Colon (tissue), 2 donors: Measurements from ENCODE around the gene MYO5B.
A peak's percentile ranks its signal among the peaks of the same experiment; 100 is the strongest.

Source experiments
- FAIRE-seq: peaks from 2 replicates; lab custom pipeline; 2012; peaks lifted over from hg19 to GRCh38; lab: Jason Lieb, UNC
- donor health status: control.
- donor health status: control.

MYO5B gene

GRCh38 chr18:49967636-49968313 lies 227.2 kb downstream of the MYO5B start:
- FAIRE-seq, result no peak

DNA sequence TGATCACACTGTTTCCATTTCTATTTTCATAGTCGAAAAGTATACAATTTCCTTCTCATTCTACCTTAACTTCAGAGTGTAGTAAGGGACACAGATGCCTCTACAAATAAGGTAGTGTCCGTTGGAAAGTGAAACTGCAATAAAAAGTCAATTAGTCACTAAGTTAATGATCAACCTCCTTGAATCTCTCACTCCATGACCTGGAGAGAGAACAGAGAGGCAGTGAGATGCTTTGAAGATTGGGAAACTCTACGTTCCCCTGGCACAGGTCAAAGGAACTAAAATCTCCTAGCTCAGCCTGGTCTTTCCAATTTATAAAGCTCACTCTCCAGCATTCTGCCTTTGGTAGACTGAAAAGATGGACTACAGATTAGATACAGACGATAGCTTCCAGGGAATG lies 227.8 kb downstream of the MYO5B start:
- FAIRE-seq, result peak; percentile 24

GRCh38 chr18:49966090-49966489 lies 228.9 kb downstream of the MYO5B start:
- no peak for FAIRE-seq

GRCh38 chr18:49963217-49963616 lies 231.7 kb downstream of the MYO5B start:
- no peak for FAIRE-seq

GRCh38 chr18:49961271-49961670 lies 233.7 kb downstream of the MYO5B start:
- no peak for FAIRE-seq

GRCh38 chr18:49960376-49960775 lies 234.6 kb downstream of the MYO5B start:
- FAIRE-seq, result no peak

GRCh38 chr18:49959176-49959575 lies 235.8 kb downstream of the MYO5B start:
- FAIRE-seq, result no peak

- no peak for FAIRE-seq
Measured at GRCh38 chr18:49955263-49955662, 239.7 kb downstream of the MYO5B start.

GRCh38 chr18:49953391-49953790 lies 241.6 kb downstream of the MYO5B start:
- FAIRE-seq, result no peak

DNA sequence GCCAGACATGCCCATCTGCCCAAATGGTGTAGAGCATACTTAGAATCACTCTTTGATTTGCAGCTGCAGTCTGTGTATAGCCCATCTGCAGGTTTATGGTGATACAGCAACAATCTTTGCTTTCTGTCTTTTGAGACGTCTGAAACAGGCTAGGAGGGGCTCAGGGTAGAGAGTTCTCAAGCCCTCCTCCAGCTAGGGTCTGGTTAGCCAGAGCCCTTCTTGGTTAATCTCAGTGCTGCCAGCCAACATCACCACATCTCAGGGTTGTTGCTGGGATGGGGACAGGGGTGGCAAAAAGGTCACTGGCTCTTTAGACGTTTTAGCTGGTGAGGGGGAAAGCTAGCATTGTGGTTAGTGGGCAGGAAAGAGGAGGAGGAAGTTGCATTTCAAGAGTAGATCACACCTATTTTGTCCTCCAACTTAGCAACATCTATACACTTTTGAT lies 245.0 kb downstream of the MYO5B start:
- FAIRE-seq, result no peak

GRCh38 chr18:49948975-49949374 lies 246.0 kb downstream of the MYO5B start:
- no peak for FAIRE-seq

DNA sequence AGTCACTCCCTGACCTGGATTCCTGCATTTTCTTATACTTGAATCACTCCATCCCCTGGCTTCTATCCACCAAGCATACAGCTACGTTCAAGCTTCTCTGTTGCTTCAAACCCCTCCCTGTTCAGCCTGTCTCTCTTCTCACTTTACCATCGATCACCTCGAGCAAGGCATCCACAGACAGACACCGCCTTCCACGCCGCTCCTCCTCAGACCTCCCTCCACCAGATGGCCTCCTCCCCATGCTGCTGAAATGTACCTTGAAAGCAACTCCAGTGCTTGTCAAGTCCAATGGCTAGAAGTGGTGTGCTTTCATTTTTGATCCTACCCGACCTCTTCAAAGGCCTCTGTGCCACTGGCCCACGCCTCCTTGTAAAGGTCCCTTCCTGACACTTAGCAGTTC lies 250.3 kb downstream of the MYO5B start:
- no peak for FAIRE-seq

DNA sequence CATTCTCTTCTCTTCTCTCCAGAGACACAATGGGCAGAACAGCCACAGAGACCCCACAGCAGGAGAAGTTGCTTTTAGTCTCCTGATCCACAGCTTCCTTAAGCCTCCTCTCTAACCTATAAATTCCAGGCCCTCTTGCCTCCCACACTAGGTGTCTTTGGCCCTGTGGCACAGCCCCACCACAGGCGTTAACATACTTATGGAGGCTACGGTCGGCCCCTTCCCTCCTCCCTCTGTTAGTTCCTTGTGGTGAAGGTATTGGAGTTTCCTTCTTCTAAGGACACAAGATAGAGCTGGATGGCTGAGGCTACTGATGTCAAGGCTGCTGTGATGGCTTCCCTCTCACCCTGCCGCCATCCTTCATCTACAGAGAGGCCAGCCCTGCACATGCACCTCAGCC lies 258.1 kb downstream of the MYO5B start:
- FAIRE-seq, result no peak

GRCh38 chr18:49935215-49935614 lies 259.7 kb downstream of the MYO5B start:
- FAIRE-seq, result no peak

DNA sequence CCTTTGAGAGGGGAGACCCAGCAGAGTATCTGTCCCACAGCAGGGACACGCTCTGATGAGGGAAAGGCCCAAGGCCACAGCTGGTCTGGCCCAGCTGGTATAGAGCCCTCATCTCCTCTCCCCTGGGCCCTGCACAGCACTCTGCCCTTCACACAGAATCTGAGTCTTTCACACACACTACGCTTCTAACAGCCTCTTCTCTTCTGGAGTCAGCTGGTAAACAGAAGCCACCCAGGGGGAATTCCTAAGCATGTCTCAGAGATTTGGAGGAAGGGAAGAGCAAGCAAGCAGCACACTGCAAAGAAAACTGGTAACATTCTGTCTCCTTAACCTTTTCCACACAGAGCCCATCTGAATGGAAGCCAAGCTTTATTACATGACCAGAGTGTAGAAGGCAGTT lies 260.5 kb downstream of the MYO5B start:
- FAIRE-seq, result no peak

DNA sequence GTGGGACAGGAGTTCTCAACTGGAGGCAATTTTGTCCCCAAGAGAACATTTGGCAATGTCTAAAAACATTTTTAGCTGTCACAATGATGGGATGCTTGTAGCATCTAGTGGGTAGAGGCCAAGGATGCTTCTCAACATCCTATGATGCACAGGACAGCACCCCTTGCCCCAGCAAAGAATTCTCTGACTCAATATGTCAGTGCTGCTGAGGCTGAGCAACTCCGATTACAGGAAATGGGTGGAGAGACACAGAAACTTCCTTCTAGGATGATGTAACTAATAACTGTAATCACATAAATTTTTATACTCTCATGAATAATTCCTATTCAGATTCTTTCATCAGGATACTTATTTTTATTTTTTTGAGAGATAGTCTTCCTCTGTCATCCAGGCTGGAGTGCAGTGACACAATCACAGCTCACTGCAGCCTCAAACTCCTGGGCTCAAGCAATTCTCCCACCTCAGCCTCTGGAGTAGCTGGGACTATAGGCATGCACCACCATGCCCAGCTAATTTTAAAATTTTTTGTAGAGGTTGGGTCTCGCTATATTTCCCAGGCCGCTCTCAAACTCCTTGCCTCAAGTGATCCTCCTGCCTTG lies 261.3 kb downstream of the MYO5B start:
- no peak for FAIRE-seq

GRCh38 chr18:49931760-49932159 lies 263.2 kb downstream of the MYO5B start:
- FAIRE-seq, result no peak

DNA sequence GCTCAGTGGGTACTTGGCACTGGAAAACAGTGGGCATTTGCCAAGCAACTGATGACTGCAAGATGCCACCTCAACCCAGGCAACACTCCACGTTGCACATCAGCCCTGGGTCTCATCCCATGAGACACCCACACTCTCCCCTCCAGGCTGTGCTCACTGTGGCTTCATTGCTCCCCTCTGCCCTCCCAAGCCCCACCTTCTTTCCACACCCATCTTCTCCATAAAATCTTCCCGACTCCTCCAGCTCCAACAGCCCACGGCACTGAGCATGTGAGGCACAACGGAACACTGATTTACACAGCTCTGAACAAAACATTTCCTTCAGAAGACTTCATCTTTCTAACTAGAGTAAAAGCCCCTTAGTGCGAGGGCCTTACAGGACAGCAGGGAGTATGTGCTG lies 263.8 kb downstream of the MYO5B start:
- no peak for FAIRE-seq

GRCh38 chr18:49926106-49926745 lies 268.7 kb downstream of the MYO5B start:
- FAIRE-seq, result no peak

- no peak for FAIRE-seq
Measured at GRCh38 chr18:49924293-49924983, 270.5 kb downstream of the MYO5B start.

DNA sequence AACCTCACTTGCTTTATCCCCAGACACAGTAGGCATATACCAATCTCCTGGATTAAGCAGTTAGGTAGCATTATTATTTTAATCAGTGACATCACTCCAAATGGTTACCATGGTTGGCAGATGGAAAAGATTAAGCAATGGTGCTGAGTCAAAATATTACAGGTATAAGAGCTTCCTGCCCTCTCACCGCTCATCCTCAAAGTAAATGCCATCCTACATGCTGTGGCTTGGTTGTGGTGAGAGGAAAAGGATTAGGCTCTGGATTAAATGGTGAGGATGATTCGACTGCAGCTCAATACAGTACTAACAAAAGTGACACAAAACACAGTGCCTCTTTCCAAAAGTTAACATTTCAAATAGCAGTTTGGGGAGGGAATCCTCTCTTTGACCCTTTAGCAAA lies 272.7 kb downstream of the MYO5B start:
- no peak for FAIRE-seq

- FAIRE-seq, result no peak
Measured at GRCh38 chr18:49921318-49921985, 273.5 kb downstream of the MYO5B start.
